ENCODE measurements around the gene KNTC1. TPM values are rescaled to one million over a fixed set of nuclear protein-coding genes. Genes with fewer than 3 reads are reported as not detected.
"Not testable (repeated sequence)": the region's sequence is repeated elsewhere in the genome, so short reads cannot be mapped to it uniquely, and the experiment has no call there.

The KNTC1 gene, protein sequence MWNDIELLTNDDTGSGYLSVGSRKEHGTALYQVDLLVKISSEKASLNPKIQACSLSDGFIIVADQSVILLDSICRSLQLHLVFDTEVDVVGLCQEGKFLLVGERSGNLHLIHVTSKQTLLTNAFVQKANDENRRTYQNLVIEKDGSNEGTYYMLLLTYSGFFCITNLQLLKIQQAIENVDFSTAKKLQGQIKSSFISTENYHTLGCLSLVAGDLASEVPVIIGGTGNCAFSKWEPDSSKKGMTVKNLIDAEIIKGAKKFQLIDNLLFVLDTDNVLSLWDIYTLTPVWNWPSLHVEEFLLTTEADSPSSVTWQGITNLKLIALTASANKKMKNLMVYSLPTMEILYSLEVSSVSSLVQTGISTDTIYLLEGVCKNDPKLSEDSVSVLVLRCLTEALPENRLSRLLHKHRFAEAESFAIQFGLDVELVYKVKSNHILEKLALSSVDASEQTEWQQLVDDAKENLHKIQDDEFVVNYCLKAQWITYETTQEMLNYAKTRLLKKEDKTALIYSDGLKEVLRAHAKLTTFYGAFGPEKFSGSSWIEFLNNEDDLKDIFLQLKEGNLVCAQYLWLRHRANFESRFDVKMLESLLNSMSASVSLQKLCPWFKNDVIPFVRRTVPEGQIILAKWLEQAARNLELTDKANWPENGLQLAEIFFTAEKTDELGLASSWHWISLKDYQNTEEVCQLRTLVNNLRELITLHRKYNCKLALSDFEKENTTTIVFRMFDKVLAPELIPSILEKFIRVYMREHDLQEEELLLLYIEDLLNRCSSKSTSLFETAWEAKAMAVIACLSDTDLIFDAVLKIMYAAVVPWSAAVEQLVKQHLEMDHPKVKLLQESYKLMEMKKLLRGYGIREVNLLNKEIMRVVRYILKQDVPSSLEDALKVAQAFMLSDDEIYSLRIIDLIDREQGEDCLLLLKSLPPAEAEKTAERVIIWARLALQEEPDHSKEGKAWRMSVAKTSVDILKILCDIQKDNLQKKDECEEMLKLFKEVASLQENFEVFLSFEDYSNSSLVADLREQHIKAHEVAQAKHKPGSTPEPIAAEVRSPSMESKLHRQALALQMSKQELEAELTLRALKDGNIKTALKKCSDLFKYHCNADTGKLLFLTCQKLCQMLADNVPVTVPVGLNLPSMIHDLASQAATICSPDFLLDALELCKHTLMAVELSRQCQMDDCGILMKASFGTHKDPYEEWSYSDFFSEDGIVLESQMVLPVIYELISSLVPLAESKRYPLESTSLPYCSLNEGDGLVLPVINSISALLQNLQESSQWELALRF (N-terminal part only)
- total RNA-seq: 40.8 TPM
- polyA plus RNA-seq: 34.0 TPM
- long read RNA-seq, donor 1: 0 reads
- long read RNA-seq, donor 2: 0 reads
- long read RNA-seq, donor 3: 0 reads
- long read RNA-seq, donor 4, partial matches to known transcripts: 0 of 3 reads
- long read RNA-seq, donor 4, other reads (novel, unspliced or antisense): 0 of 3 reads
- long read RNA-seq, donor 5, partial matches to known transcripts: 0 of 1 reads
- long read RNA-seq, donor 5, other reads (novel, unspliced or antisense): 0 of 1 reads
- long read RNA-seq, donor 6: 0 reads
- long read RNA-seq, donor 7, partial matches to known transcripts: 0 of 1 reads
- long read RNA-seq, donor 7, other reads (novel, unspliced or antisense): 0 of 1 reads
- long read RNA-seq, donor 8: 0 reads
- long read RNA-seq, donor 9: 0 reads
- long read RNA-seq, donor 10: 0 reads

DNA sequence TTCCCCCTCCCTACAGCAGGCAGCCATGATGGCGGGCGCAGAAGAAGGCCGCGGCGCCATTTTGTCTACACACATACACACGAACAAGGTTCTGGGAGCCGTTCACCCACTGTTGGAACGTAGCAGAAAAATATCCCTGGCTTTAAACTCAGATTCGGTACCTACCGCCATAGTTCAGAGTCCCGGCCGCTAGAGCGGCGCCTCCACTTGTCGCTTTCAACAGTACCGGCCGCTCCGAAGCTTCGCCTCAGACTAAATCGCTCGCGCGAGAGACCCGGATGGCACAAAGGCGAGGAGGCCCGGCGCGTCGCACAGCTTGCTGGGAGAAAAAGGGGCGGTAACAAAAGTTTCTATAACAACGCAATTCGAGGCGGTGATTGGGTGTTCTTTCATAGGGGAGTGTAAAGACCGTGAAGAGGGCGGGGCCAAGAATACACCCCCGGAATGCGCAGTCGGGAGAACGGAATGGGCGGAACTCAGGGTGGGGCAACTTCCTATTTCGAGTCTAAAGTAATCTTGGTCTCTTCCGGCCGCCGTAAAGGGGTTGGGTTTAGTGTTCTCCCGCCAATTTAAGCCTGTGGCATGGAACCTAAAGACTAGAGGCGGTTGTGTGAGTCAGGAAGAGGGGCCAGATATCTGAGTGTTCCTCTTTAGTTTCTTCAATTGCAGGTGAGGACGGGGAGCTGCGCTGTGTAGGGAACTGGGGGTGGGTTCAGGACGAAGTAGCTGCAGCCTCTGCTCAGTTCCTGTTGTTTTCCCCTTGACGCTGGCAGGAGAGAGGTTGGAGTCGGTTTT is at the start of gene KNTC1, which contains the start of gene RSRC2:
Gene KNTC1, plus strand, starts transcription at position 567 of the 795 bp plus-strand sequence. CDS start 2,815 bp downstream, outside the sequence.
Gene RSRC2, minus strand, starts transcription at position 254 of the 795 bp plus-strand sequence. Its CDS starts 83 bp downstream, at position 171.
- H3K27ac ChIP-seq (ENCODE audit: low read depth in 1 of 2, low read length in 1 of 2): peak within 1 kb of the TSS; percentile 99 to 100
- WGBS: under 1% methylated on average over 51 of the region's 51 CpGs
- H3K4me1 ChIP-seq (ENCODE audit: control insufficient read depth in 2 of 2, insufficient read depth in 2 of 2, low read length in 2 of 2): peaks cover 7 to 11% of the 10 kb centered on the region in 2 donors
- H3K4me3 ChIP-seq (ENCODE audit: low read length in 2 of 2): peak within 1 kb of the TSS; percentile 92 to 95
- peak; percentile 97 to 100 (median 99) for DNase-seq (ENCODE audit: low read depth in 6 of 9, low spot score in 9 of 9)
- no peaks in the 10 kb centered on the region for H3K27me3 ChIP-seq (ENCODE audit: control insufficient read depth in 2 of 2, insufficient read depth in 1 of 2, low read length in 1 of 2)
- peaks cover 5 to 52% of the 10 kb centered on the region in 2 donors for H3K36me3 ChIP-seq (ENCODE audit: control insufficient read depth in 2 of 2, insufficient read depth in 2 of 2, low read length in 1 of 2)
- no peaks in the 10 kb centered on the region for H3K9me3 ChIP-seq (ENCODE audit: control insufficient read depth in 2 of 2, insufficient read depth in 1 of 2, low read length in 1 of 2)

DNA sequence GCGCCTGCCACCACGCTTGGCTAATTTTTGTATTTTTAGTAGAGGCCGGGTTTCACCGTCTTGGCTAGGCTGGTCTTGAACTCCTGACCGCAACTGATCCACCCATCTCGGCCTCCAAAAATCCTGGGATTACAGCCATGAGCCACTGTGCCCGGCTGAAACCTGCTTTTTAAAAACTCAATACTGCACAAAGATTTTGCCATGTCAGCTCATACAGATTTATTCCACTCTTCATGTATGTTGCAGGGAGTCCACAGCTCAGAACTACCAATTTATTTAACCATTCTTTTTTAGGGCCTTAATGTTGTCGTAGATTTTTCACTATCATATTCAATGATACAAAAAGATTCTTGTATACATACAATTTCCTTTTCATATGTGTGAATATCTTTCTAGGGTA is 46.3 kb upstream of the KNTC1 start:
- Histone ChIP-seq H3K4me3 (ENCODE audit: low read length in 2 of 2) (no peak overlapping the region), H3K27me3 (ENCODE audit: control insufficient read depth in 2 of 2, insufficient read depth in 1 of 2, low read length in 1 of 2) (no peaks in the 10 kb centered on the region), H3K36me3 (ENCODE audit: control insufficient read depth in 2 of 2, insufficient read depth in 2 of 2, low read length in 1 of 2) (peaks cover 54 to 88% of the 10 kb centered on the region in 2 donors), H3K9me3 (ENCODE audit: control insufficient read depth in 2 of 2, insufficient read depth in 1 of 2, low read length in 1 of 2) (no peaks in the 10 kb centered on the region), H3K27ac (ENCODE audit: low read depth in 1 of 2, low read length in 1 of 2) (no peak overlapping the region), H3K4me1 (ENCODE audit: control insufficient read depth in 2 of 2, insufficient read depth in 2 of 2, low read length in 2 of 2) (no peaks in the 10 kb centered on the region)
- WGBS: 98% methylated on average over 8 of the region's 8 CpGs
- no peak for DNase-seq (ENCODE audit: low read depth in 6 of 9, low spot score in 9 of 9)

DNA sequence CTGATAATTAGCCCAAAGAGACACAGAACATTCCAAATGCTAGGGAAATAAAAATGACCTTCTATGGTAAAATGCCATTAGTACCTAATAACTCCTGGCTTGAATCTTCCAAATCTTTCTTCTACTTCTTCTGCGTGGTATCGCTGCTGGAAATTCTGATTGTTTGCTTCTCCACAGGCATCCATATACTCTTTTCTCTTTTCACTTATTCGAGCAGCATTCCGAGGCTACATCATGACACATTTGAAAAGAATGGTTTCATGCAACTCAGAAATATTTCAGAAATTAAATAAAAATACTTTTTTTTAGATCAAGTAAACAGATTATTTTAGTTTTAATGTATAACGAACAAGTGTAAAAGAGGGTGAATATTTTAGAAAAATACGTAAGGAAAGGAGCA is 45.2 kb upstream of the KNTC1 start:
- no peaks in the 10 kb centered on the region for H3K9me3 ChIP-seq (ENCODE audit: control insufficient read depth in 2 of 2, insufficient read depth in 1 of 2, low read length in 1 of 2)
- no peak overlapping the region for H3K27ac ChIP-seq (ENCODE audit: low read depth in 1 of 2, low read length in 1 of 2)
- no peaks in the 10 kb centered on the region for H3K4me1 ChIP-seq (ENCODE audit: control insufficient read depth in 2 of 2, insufficient read depth in 2 of 2, low read length in 2 of 2)
- peaks cover 50 to 87% of the 10 kb centered on the region in 2 donors for H3K36me3 ChIP-seq (ENCODE audit: control insufficient read depth in 2 of 2, insufficient read depth in 2 of 2, low read length in 1 of 2)
- 97% methylated on average over 6 of the region's 6 CpGs for WGBS
- no peaks in the 10 kb centered on the region for H3K27me3 ChIP-seq (ENCODE audit: control insufficient read depth in 2 of 2, insufficient read depth in 1 of 2, low read length in 1 of 2)
- no peak overlapping the region for H3K4me3 ChIP-seq (ENCODE audit: low read length in 2 of 2)
- no peak for DNase-seq (ENCODE audit: low read depth in 6 of 9, low spot score in 9 of 9)

DNA sequence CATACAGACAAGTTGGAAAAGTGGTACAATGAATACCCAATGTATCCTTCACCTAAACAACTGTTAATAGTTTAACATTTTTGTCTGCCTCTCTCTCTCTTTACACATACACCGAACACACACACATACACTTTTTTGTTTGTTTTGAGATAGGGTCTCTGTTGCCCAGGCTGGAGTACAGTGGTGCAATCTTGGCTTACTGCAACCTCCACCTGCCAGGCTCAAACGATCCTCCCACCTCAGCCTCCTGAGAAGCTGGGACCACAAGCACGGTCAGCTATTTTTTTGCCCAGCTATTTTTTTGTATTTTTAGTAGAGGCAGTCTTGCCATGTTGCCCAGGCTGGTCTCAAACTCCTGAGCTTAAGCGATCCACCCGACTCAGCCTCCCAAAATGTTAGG is 43.1 kb upstream of the KNTC1 start:
- 98% methylated on average over 5 of the region's 5 CpGs for WGBS

DNA sequence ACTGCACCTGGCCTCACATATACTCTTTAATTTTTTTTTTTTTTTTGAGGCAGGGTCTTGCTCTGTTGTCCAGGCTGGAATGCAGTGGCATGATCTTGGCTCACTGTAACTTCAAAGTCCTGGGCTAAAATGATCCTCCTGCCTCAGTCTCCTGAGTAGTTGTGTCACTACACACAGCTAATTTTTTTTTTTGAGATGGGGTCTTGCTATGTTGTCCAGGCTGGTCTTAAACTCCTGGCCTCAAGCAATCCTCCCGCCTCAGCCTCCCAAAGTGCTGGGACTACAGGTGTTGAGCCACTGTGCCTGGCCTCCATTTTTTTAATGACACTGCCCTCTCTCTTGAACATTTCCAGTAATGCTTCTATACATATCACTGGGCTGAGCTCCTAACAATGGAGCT is 42.7 kb upstream of the KNTC1 start:
- not testable (repeated sequence) for H3K27me3 ChIP-seq (ENCODE audit: control insufficient read depth in 2 of 2, insufficient read depth in 1 of 2, low read length in 1 of 2); H3K4me1 ChIP-seq (ENCODE audit: control insufficient read depth in 2 of 2, insufficient read depth in 2 of 2, low read length in 2 of 2); H3K9me3 ChIP-seq (ENCODE audit: control insufficient read depth in 2 of 2, insufficient read depth in 1 of 2, low read length in 1 of 2); H3K4me3 ChIP-seq (ENCODE audit: low read length in 2 of 2); H3K27ac ChIP-seq (ENCODE audit: low read depth in 1 of 2, low read length in 1 of 2); DNase-seq (ENCODE audit: low read depth in 6 of 9, low spot score in 9 of 9)
- peaks cover 42 to 88% of the 10 kb centered on the region in 2 donors for H3K36me3 ChIP-seq (ENCODE audit: control insufficient read depth in 2 of 2, insufficient read depth in 2 of 2, low read length in 1 of 2)
- WGBS: 98% methylated on average over 1 of the region's 1 CpG

More for the DNA sequence above, 43.1 kb upstream of the KNTC1 start:
- no peak overlapping the region for H3K4me3 ChIP-seq (ENCODE audit: low read length in 2 of 2)
- DNase-seq (ENCODE audit: low read depth in 6 of 9, low spot score in 9 of 9): no peak
- H3K27ac ChIP-seq (ENCODE audit: low read depth in 1 of 2, low read length in 1 of 2): no peak overlapping the region
- H3K4me1 ChIP-seq (ENCODE audit: control insufficient read depth in 2 of 2, insufficient read depth in 2 of 2, low read length in 2 of 2): no peaks in the 10 kb centered on the region
- H3K9me3 ChIP-seq (ENCODE audit: control insufficient read depth in 2 of 2, insufficient read depth in 1 of 2, low read length in 1 of 2): no peaks in the 10 kb centered on the region
- H3K27me3 ChIP-seq (ENCODE audit: control insufficient read depth in 2 of 2, insufficient read depth in 1 of 2, low read length in 1 of 2): no peaks in the 10 kb centered on the region
- peaks cover 41 to 88% of the 10 kb centered on the region in 2 donors for H3K36me3 ChIP-seq (ENCODE audit: control insufficient read depth in 2 of 2, insufficient read depth in 2 of 2, low read length in 1 of 2)

DNA sequence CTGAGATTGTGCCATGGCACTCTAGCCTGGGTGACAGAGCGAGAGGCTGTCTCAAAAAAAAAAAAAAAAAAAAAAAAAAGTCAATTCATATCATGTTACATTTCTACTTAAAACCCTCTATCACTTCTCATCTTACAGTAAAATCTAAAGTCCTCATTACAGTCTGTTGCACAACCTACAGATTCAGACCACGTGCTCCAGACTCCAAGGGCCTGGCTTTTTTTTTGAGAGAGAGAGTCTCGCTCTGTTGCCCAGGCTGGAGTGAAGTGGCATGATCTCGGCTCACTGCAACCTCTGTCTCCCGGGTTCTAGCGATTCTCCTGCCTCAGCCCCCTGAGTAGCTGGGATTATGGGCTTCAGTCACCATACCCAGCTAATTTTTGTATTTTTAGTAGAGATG is 40.7 kb upstream of the KNTC1 start:
- DNase-seq (ENCODE audit: low read depth in 6 of 9, low spot score in 9 of 9); H3K4me3 ChIP-seq (ENCODE audit: low read length in 2 of 2); H3K27ac ChIP-seq (ENCODE audit: low read depth in 1 of 2, low read length in 1 of 2); H3K9me3 ChIP-seq (ENCODE audit: control insufficient read depth in 2 of 2, insufficient read depth in 1 of 2, low read length in 1 of 2); H3K27me3 ChIP-seq (ENCODE audit: control insufficient read depth in 2 of 2, insufficient read depth in 1 of 2, low read length in 1 of 2); H3K4me1 ChIP-seq (ENCODE audit: control insufficient read depth in 2 of 2, insufficient read depth in 2 of 2, low read length in 2 of 2): not testable (repeated sequence)
- peaks cover 41 to 86% of the 10 kb centered on the region in 2 donors for H3K36me3 ChIP-seq (ENCODE audit: control insufficient read depth in 2 of 2, insufficient read depth in 2 of 2, low read length in 1 of 2)
- 96% methylated on average over 6 of the region's 6 CpGs for WGBS

DNA sequence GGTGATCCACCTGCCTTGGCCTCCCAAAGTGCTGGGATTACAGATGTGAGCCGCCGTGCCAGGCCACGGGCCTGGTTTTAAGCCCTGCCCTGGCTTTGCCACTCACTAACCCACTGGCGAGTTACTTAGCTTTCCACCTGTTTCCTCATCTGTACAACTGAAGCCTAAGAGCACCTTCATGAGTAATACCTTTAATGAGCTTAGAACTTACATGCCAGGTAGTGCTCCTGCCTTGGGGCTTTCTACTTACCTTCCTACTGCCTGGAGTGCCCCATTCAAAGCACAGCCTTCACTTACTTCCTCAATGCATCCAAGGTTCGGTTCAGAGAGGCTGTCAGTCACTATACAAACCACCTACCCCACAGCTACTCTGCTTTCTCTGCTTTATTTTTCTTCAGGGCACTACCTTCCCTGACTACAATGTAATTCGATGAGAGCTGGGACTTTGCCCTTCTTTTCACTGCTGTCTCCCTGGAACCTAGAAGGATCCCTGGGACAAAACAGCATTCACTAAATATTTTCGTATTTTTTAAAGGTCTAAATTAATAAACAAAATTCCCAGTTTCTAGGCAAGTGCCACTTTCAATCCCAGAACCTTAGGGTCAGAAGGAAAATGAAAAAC is 40.1 kb upstream of the KNTC1 start:
- no peak overlapping the region for H3K4me3 ChIP-seq (ENCODE audit: low read length in 2 of 2)
- no peak for DNase-seq (ENCODE audit: low read depth in 6 of 9, low spot score in 9 of 9)
- H3K9me3 ChIP-seq (ENCODE audit: control insufficient read depth in 2 of 2, insufficient read depth in 1 of 2, low read length in 1 of 2): no peaks in the 10 kb centered on the region
- H3K27me3 ChIP-seq (ENCODE audit: control insufficient read depth in 2 of 2, insufficient read depth in 1 of 2, low read length in 1 of 2): no peaks in the 10 kb centered on the region
- H3K4me1 ChIP-seq (ENCODE audit: control insufficient read depth in 2 of 2, insufficient read depth in 2 of 2, low read length in 2 of 2): no peaks in the 10 kb centered on the region
- H3K36me3 ChIP-seq (ENCODE audit: control insufficient read depth in 2 of 2, insufficient read depth in 2 of 2, low read length in 1 of 2): peaks cover 45 to 85% of the 10 kb centered on the region in 2 donors
- 96% methylated on average over 7 of the region's 7 CpGs for WGBS
- no peak overlapping the region for H3K27ac ChIP-seq (ENCODE audit: low read depth in 1 of 2, low read length in 1 of 2)

All from thymus (tissue), 14 donors.